T follicular helper cell (primary cell): ENCODE data around the gene SLC5A5.

Experiments
- DNase-seq: peaks from one replicate; pipeline ENCODE4 v3.0.0-alpha.2; 2020; ENCODE audit warnings: low read depth
- total RNA-seq, 2 experiments: gene quantifications; one replicate each; lab custom pipeline; 2026; lab: John Stamatoyannopoulos, UW

Gene SLC5A5
- total RNA-seq, result 1.8 to 3.4 reads per million in 2 experiments

- DNase-seq, result no peak
Observed at GRCh38 chr19:17871878-17872250, at the start of gene SLC5A5. SLC5A5 (plus strand) TSS chr19:17871945; CDS start chr19:17872320, 375 bp downstream.

GRCh38 chr19:17824339-17824738 is 47.4 kb upstream of the SLC5A5 start:
- DNase-seq, result no peak

GRCh38 chr19:17826508-17827056 is 45.2 kb upstream of the SLC5A5 start:
- no peak for DNase-seq

- no peak for DNase-seq
Observed at GRCh38 chr19:17829855-17830566, 41.7 kb upstream of the SLC5A5 start.

- peak; percentile 32 for DNase-seq
Observed at GRCh38 chr19:17830567-17831418, 41.0 kb upstream of the SLC5A5 start.

GRCh38 chr19:17831419-17831888 is 40.3 kb upstream of the SLC5A5 start:
- DNase-seq, result no peak

- DNase-seq, result no peak
Observed at GRCh38 chr19:17832443-17833208, 39.1 kb upstream of the SLC5A5 start.

- DNase-seq, result no peak
Observed at GRCh38 chr19:17834350-17835181, 37.2 kb upstream of the SLC5A5 start.

GRCh38 chr19:17835182-17836006 is 36.4 kb upstream of the SLC5A5 start:
- no peak for DNase-seq

- DNase-seq, result no peak
Observed at GRCh38 chr19:17836530-17836929, 35.2 kb upstream of the SLC5A5 start.

GRCh38 chr19:17837972-17838371 is 33.8 kb upstream of the SLC5A5 start:
- DNase-seq, result no peak

- no peak for DNase-seq
Observed at GRCh38 chr19:17840019-17840418, 31.7 kb upstream of the SLC5A5 start.

- DNase-seq, result no peak
Observed at GRCh38 chr19:17841371-17841809, 30.4 kb upstream of the SLC5A5 start.

GRCh38 chr19:17841810-17842662 is 29.7 kb upstream of the SLC5A5 start:
- DNase-seq, result peak; percentile 34

GRCh38 chr19:17842663-17843291 is 29.0 kb upstream of the SLC5A5 start:
- DNase-seq, result no peak

- DNase-seq, result no peak
Observed at GRCh38 chr19:17843292-17843827, 28.4 kb upstream of the SLC5A5 start.

- DNase-seq, result no peak
Observed at GRCh38 chr19:17843908-17844490, 27.7 kb upstream of the SLC5A5 start.

- DNase-seq, result no peak
Observed at GRCh38 chr19:17846146-17846545, 25.6 kb upstream of the SLC5A5 start.
